Ovary (tissue), 3 donors: ENCODE results near the gene PRKD2.

Source experiments
- CTCF ChIP-seq, 3 donors: fragments of 450-650 bp in 2 of 3; fragments of 200-600 bp in 1 of 3; IDR thresholded peaks; one replicate each; pipeline versions ENCODE4 v1.5.1 to v1.8.0; 2016 to 2022; ENCODE audit warnings: antibody characterized with exemption in 3 of 3, mild to moderate bottlenecking in 1 of 3
- POLR2A ChIP-seq: fragments of 450-650 bp; IDR thresholded peaks from one replicate; pipeline ENCODE4 v1.6.1; 2017; ENCODE audit warnings: antibody characterized with exemption, mild to moderate bottlenecking, moderate library complexity
- donor health status: DM: no; HTN: no; CAD: no.

GRCh38 chr19:46741447-46741846 is 24.5 kb upstream of the PRKD2 start:
- TF ChIP-seq POLR2A, result no peak
- no peak for TF ChIP-seq CTCF (IDR thresholded peaks at IDR 0.05)
